HCT116 (cell line): ENCODE data around the gene TNIK. TPM values are rescaled to one million over a fixed set of nuclear protein-coding genes. Genes with fewer than 3 reads are reported as not detected.
A peak's percentile ranks its signal among the peaks of the same experiment; 100 is the strongest.

Experiments used
- ATAC-seq: fragments of 200-7000 bp; cut with Tn5 transposase; 2 replicates; pipeline ENCODE4 v1.9.1; 2020; ENCODE audit warnings: mild to moderate bottlenecking, moderate library complexity
- BruUV-seq: library from RNA; stranded (reverse); fragments of 400-500 nt; replicated peaks from 2 replicates; lab custom pipeline; 2021; lab: Mats Ljungman, UMichigan
- CTCF ChIA-PET: fragments of 300-600 bp; sonication (Branson Sonifier 250); formaldehyde crosslinking; loops from one replicate; lab custom pipeline; 2021; ENCODE audit warnings: antibody characterized with exemption; lab: Charles Lee
- POLR2A ChIA-PET: fragments of 300-600, 350-600 bp; sonication (Branson Sonifier 250); formaldehyde crosslinking; loops from one replicate; lab custom pipeline; 2021; ENCODE audit warnings: antibody characterized with exemption; lab: Charles Lee
- RAD21 ChIA-PET, 2 experiments: fragments of 300-600 bp; sonication (Branson Sonifier 250); formaldehyde crosslinking; loops; one replicate each; lab custom pipeline; 2023; ENCODE audit warnings: low total read pairs in 2 of 2; ENCODE audit not compliant: uncharacterized antibody in 2 of 2, unreplicated experiment in 2 of 2, low non-redundant PET in 1 of 2; lab: Charles Lee
- DNase-seq: peaks from one replicate; pipeline ENCODE4 v3.0.0-alpha.2; 2010; ENCODE audit warnings: low read depth, low spot score
- H2AFZ ChIP-seq: fragments of 200-600 bp; shearing (Covaris generic), sonication (generic); 2 replicates; pipeline ENCODE4 v1.6.1; 2017; ENCODE audit warnings: low read depth, mixed run types, mixed read lengths, antibody characterized with exemption, low read length; ENCODE audit not compliant: poor library complexity, severe bottlenecking
- H3K27ac ChIP-seq: 2 replicates; pipeline ENCODE4 v1.5.1; 2012; ENCODE audit warnings: low read depth, low read length
- H3K27me3 ChIP-seq: fragments of 200-600 bp; sonication (generic); 2 replicates; pipeline ENCODE4 v1.6.1; 2016; ENCODE audit warnings: mixed run types, low read length, mixed read lengths; ENCODE audit not compliant: insufficient read depth
- H3K36me3 ChIP-seq, 2 experiments: fragments of 200-500 bp in 1 of 2; fragments of 200-600 bp in 1 of 2; sonication (Bioruptor generic) in 1 of 2; sonication (generic) in 1 of 2; 2 replicates each; pipeline versions ENCODE4 v1.5.1 to v1.6.1; 2014 to 2016; ENCODE audit warnings: low read length in 2 of 2, inconsistent platforms in 1 of 2, mixed read lengths in 1 of 2, mixed run types in 1 of 2; ENCODE audit not compliant: insufficient read depth in 2 of 2, control insufficient read depth in 1 of 2
- H3K4me1 ChIP-seq, 2 experiments: fragments of 200-600 bp in 1 of 2; sonication (generic) in 1 of 2; 2 replicates each; pipeline versions ENCODE4 v1.5.1 to v1.6.1; 2012 to 2017; ENCODE audit warnings: low read length in 2 of 2, inconsistent platforms in 1 of 2, mild to moderate bottlenecking in 1 of 2, mixed read lengths in 1 of 2, mixed run types in 1 of 2, moderate library complexity in 1 of 2; ENCODE audit not compliant: insufficient read depth in 2 of 2, control insufficient read depth in 1 of 2
- H3K4me2 ChIP-seq: fragments of 200-600 bp; sonication (generic); 2 replicates; pipeline ENCODE4 v1.6.1; 2017; ENCODE audit warnings: mixed run types, low read length, mixed read lengths
- H3K4me3 ChIP-seq, 2 experiments: fragments of 200-600 bp in 1 of 2; sonication (generic) in 1 of 2; replicated peaks in 1 of 2; 2 replicates each; pipeline ENCODE4 v1.5.1; 2011 to 2016; ENCODE audit warnings: low read length in 2 of 2, control low read depth in 1 of 2, low read depth in 1 of 2, mild to moderate bottlenecking in 1 of 2, mixed read lengths in 1 of 2, mixed run types in 1 of 2
- H3K79me2 ChIP-seq: fragments of 200-600 bp; sonication (generic); 2 replicates; pipeline ENCODE4 v1.6.1; 2017; ENCODE audit warnings: mild to moderate bottlenecking, mixed run types, low read length, moderate library complexity, mixed read lengths; ENCODE audit not compliant: insufficient read depth
- H3K9ac ChIP-seq: fragments of 200-600 bp; sonication (generic); 2 replicates; pipeline ENCODE4 v1.6.1; 2016; ENCODE audit warnings: low read length, mixed read lengths
- H3K9me2 ChIP-seq: fragments of 200-600 bp; sonication (generic), shearing (Covaris generic); 2 replicates; pipeline ENCODE4 v1.6.1; 2017; ENCODE audit warnings: mixed run types, mild to moderate bottlenecking, moderate library complexity; ENCODE audit not compliant: insufficient read depth
- H3K9me3 ChIP-seq, 2 experiments: fragments of 200-500 bp in 1 of 2; fragments of 200-600 bp in 1 of 2; sonication (Bioruptor generic) in 1 of 2; sonication (generic) in 1 of 2; 2 replicates each; pipeline ENCODE4 v1.6.1; 2014 to 2017; ENCODE audit warnings: low read length in 2 of 2, mixed read lengths in 2 of 2, inconsistent platforms in 1 of 2, low read depth in 1 of 2, mild to moderate bottlenecking in 1 of 2, mixed run types in 1 of 2, moderate library complexity in 1 of 2; ENCODE audit not compliant: control insufficient read depth in 1 of 2, insufficient read depth in 1 of 2
- H4K20me1 ChIP-seq: fragments of 200-600 bp; sonication (generic), shearing (Covaris generic); 2 replicates; pipeline ENCODE4 v1.6.1; 2017; ENCODE audit warnings: mixed run types, mild to moderate bottlenecking, moderate library complexity; ENCODE audit not compliant: insufficient read depth
- CTCF ChIP-seq, 3 experiments: fragments of 200-600 bp in 1 of 3; sonication (generic) in 1 of 3; IDR thresholded peaks in 2 of 3; conservative IDR thresholded peaks in 1 of 3; 2 replicates each; pipeline ENCODE4 v1.5.1; 2012 to 2017; ENCODE audit warnings: low read depth in 2 of 3, low read length in 2 of 3, antibody characterized with exemption in 1 of 3, borderline replicate concordance in 1 of 3, control low read depth in 1 of 3, mild to moderate bottlenecking in 1 of 3, mixed read lengths in 1 of 3, mixed run types in 1 of 3, moderate library complexity in 1 of 3; ENCODE audit not compliant: insufficient read depth in 1 of 3
- JUND ChIP-seq: IDR thresholded peaks from 2 replicates; pipeline ENCODE4 v1.6.1; 2012
- SRF ChIP-seq: IDR thresholded peaks from 2 replicates; pipeline ENCODE4 v1.6.1; 2012; ENCODE audit warnings: low read depth
- intact Hi-C: fragments of 100-400 bp; cut with micrococcal nuclease; formaldehyde crosslinking; loops from 2 replicates; pipeline ENCODE4 v1.10.0; 2022
- total RNA-seq: library from RNA; stranded (reverse); gene quantifications from one replicate; pipeline ENCODE4 v1.2.1, GENCODE V29; 2021; ENCODE audit not compliant: unreplicated experiment

The TNIK gene
- total RNA-seq, 1 experiment from 2014 or later, result 24.1 TPM

DNA sequence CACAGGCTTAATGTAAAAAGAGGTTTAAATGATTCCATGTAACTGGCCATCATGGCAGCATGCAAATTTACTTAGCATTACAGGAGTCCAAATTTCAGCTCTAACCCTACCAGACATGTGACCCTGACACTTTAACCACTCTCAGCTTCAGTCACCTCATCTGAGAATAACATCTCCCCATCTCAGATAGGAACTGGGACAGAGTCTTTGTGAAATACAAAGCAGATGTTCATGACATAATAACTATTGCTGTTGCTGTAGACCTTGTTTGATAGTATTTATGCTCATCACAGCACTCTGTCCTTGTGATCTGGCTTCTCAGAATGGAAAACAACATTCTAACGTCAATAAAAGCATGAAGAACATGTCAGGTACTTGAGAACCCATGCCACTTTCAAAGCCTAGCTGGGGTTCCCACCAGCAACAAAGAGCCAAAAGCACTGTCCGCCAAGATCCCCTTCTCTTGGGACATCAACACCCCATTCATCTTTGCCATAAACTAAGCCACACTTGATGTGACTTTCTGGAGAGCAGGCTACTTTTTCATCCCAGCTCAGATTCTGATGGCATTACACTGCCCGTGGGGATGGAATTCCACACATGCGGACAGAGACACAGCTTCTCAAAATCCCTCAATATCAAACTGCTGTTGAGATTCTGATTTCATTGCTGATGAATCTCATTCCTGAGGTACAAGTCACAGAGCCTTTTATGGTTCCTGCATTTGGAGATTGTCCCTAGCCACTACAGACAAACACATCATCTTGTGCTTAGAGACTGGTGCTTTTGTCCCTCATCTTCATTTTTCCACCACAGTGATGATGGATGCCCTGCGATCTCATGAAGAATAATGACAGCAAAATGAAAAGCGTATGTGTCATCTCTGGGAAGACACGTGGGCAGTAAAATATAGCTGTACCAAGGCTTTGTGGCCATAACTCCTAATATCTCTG is 202.7 kb downstream of the TNIK start:
- 0 out of 4 replicates have a peak overlapping the region, but pooled peaks of 1 of the 2 experiments have one; percentile 4 for H3K4me3 ChIP-seq
- ChIA-PET POLR2A (interaction anchor here (0.6 to 1.4 kb wide), 2 partner anchors 40 to 222 kb away, joined by 3 read pairs; no protein-coding TSS in a partner anchor), CTCF (no interaction called here), RAD21 (no interaction called here)
- H3K27ac ChIP-seq, result peak overlapping the region; percentile 76
- TF ChIP-seq SRF (peak; percentile 56; the same call in 1 of the 2 replicates), CTCF (IDR thresholded peaks at IDR 0.05 in 2 of 3, conservative IDR thresholded peaks at IDR 0.05 in 1 of 3; ENCODE audit: borderline replicate concordance in 1 of 3, insufficient read depth in 1 of 3, low read depth in 2 of 3, low read length in 2 of 3) (no peak), JUND (0 out of 2 replicates have a peak, but pooled peaks have one; percentile 12)
- no TSS peak for BruUV-seq
- peak overlapping the region; percentile 61 for H3K4me2 ChIP-seq
- no peak overlapping the region for H3K9ac ChIP-seq
- H3K4me1 ChIP-seq, result peaks cover 78 to 81% of the 10 kb centered on the region in 2 experiments
- H3K79me2 ChIP-seq, result no peaks in the 10 kb centered on the region
- H3K9me2 ChIP-seq, result no peaks in the 10 kb centered on the region
- peak; percentile 7 for ATAC-seq
- no peaks in the 10 kb centered on the region for H3K36me3 ChIP-seq
- H4K20me1 ChIP-seq, result no peaks in the 10 kb centered on the region
- intact Hi-C loops, result loop anchor here (5.0 kb wide), 1 partner anchor 65 kb away; no protein-coding TSS in a partner anchor
- no peaks in the 10 kb centered on the region for H3K9me3 ChIP-seq
- no peak overlapping the region for H2AFZ ChIP-seq
- no peak for DNase-seq
- H3K27me3 ChIP-seq, result no peaks in the 10 kb centered on the region
